Dermis blood vessel endothelial cell (primary cell): ENCODE data around the gene OR52N5. TPM values are rescaled to one million over a fixed set of nuclear protein-coding genes. Genes with fewer than 3 reads are reported as not detected.

Experiments used
- total RNA-seq: library from RNA; depleted of rRNA; stranded (reverse); fragments of >200 nt; gene quantifications from 2 replicates; pipeline ENCODE4 v1.2.3, GENCODE V29; 2014

Gene OR52N5
- total RNA-seq, 1 donor from 2014 or later: not detected

Other genes with a start within 250 kb of the OR52N5 start
- not detected in 2 replicates for gene OR52H1, start 234.8 kb downstream of the OR52N5 start, total RNA-seq
- gene OR52B6, start 202.5 kb downstream of the OR52N5 start, total RNA-seq: not detected in 2 replicates
- gene TRIM6, start 186.7 kb downstream of the OR52N5 start, total RNA-seq: 1.0 and 3.3 TPM in 2 replicates
- gene TRIM34, start 158.4 kb downstream of the OR52N5 start, total RNA-seq: 16.3 and 17.0 TPM in 2 replicates
- 83.0 and 86.6 TPM in 2 replicates for gene TRIM5, start 98.3 kb downstream of the OR52N5 start, total RNA-seq
- gene TRIM22, start 93.6 kb downstream of the OR52N5 start, total RNA-seq: 133 and 143 TPM in 2 replicates
- not detected in 2 replicates for gene OR56B1, start 46.9 kb downstream of the OR52N5 start, total RNA-seq
- gene OR52N4, start 29.1 kb downstream of the OR52N5 start, total RNA-seq: 0.17 TPM in 1 of 2 replicates, not detected in the other
- not detected in 2 replicates for gene OR52N1, start 7.9 kb upstream of the OR52N5 start, total RNA-seq
- not detected in 2 replicates for gene OR52N2, start 25.6 kb upstream of the OR52N5 start, total RNA-seq
- gene OR52E6, start 58.5 kb upstream of the OR52N5 start, total RNA-seq: not detected in 2 replicates
- not detected in 2 replicates for gene OR52E8, start 74.3 kb upstream of the OR52N5 start, total RNA-seq
- not detected in 2 replicates for gene OR52E4, start 97.3 kb upstream of the OR52N5 start, total RNA-seq
- gene OR52E5, start 109.9 kb upstream of the OR52N5 start, total RNA-seq: not detected in 2 replicates
- not detected in 2 replicates for gene OR56A3, start 158.9 kb upstream of the OR52N5 start, total RNA-seq
- not detected in 2 replicates for gene OR56A5, start 185.1 kb upstream of the OR52N5 start, total RNA-seq
- not detected in 2 replicates for gene OR52L1, start 203.6 kb upstream of the OR52N5 start, total RNA-seq
- gene OR56A4, start 223.6 kb upstream of the OR52N5 start, total RNA-seq: not detected in 2 replicates
- 0.14 TPM in 1 of 2 replicates, not detected in the other for gene OR56A1, start 247.4 kb upstream of the OR52N5 start, total RNA-seq